ENCODE measurements around the gene APOBR. TPM values are rescaled to one million over a fixed set of nuclear protein-coding genes. Genes with fewer than 3 reads are reported as not detected.
"Not testable (repeated sequence)": the region's sequence is repeated elsewhere in the genome, so short reads cannot be mapped to it uniquely, and the experiment has no call there.

APOBR gene
- total RNA-seq, 6 experiments from 2014 or later = not detected

GRCh38 chr16:28499854-28500253 is 5.4 kb downstream of the APOBR start:
- Mint-ChIP-seq H3K4me1 (ENCODE audit: low read depth) (no peaks in the 10 kb centered on the region), H3K27me3 (ENCODE audit: insufficient read depth) (peaks cover 19% of the 10 kb centered on the region), H3K27ac (no peak overlapping the region), H3K9me3 (no peaks in the 10 kb centered on the region), H3K36me3 (ENCODE audit: low read depth) (no peaks in the 10 kb centered on the region), H3K4me3 (no peak overlapping the region)
- DNase-seq = no peak
- TF ChIP-seq, protein P1, sequence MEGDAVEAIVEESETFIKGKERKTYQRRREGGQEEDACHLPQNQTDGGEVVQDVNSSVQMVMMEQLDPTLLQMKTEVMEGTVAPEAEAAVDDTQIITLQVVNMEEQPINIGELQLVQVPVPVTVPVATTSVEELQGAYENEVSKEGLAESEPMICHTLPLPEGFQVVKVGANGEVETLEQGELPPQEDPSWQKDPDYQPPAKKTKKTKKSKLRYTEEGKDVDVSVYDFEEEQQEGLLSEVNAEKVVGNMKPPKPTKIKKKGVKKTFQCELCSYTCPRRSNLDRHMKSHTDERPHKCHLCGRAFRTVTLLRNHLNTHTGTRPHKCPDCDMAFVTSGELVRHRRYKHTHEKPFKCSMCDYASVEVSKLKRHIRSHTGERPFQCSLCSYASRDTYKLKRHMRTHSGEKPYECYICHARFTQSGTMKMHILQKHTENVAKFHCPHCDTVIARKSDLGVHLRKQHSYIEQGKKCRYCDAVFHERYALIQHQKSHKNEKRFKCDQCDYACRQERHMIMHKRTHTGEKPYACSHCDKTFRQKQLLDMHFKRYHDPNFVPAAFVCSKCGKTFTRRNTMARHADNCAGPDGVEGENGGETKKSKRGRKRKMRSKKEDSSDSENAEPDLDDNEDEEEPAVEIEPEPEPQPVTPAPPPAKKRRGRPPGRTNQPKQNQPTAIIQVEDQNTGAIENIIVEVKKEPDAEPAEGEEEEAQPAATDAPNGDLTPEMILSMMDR (IDR thresholded peaks at IDR 0.05) = no peak

DNA sequence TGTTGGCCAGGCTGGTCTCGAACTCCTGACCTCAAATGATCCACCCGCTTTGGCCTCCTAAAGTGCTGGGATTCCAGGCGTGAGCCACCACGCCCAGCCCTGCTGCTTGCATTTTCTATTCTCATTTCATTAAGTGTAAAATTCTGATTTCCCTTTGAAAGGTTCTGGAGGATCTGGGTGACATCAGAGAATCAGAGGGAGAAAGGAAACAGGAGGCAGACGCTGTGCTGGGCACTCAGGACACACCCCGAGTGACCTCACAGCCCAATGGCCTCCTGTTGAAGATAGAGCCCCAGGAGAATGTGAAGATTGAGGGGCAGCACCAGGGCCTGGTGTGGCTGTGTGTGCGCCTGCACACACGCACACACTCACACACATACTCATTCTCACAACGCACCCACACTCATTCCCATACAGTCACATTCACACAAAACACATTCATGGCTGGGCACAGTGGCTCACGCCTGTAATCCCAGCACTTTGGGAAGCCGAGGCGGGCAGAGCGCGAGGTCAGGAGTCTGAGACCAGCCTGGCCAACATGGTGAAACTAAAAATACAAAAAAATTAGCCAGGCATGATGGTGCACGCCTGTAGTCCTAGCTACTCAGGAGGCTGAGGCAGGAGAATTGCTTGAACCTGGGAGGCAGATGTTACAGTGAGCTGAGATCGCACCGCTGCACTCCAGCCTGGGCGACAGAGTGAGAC is 6.2 kb downstream of the APOBR start:
- H3K27me3 Mint-ChIP-seq (ENCODE audit: insufficient read depth) = peaks cover 20% of the 10 kb centered on the region
- not testable (repeated sequence) for H3K27ac Mint-ChIP-seq; H3K36me3 Mint-ChIP-seq (ENCODE audit: low read depth); DNase-seq; H3K9me3 Mint-ChIP-seq; H3K4me3 Mint-ChIP-seq; H3K4me1 Mint-ChIP-seq (ENCODE audit: low read depth)

GRCh38 chr16:28501258-28502232 is 7.1 kb downstream of the APOBR start:
- TF ChIP-seq, protein P1 (IDR thresholded peaks at IDR 0.05) = no peak
- Mint-ChIP-seq H3K4me3 (no peak overlapping the region), H3K27ac (no peak overlapping the region), H3K36me3 (ENCODE audit: low read depth) (no peaks in the 10 kb centered on the region), H3K4me1 (ENCODE audit: low read depth) (no peaks in the 10 kb centered on the region), H3K27me3 (ENCODE audit: insufficient read depth) (peaks cover 26% of the 10 kb centered on the region), H3K9me3 (no peaks in the 10 kb centered on the region)
- DNase-seq = no peak

- Mint-ChIP-seq H3K36me3 (ENCODE audit: low read depth) (no peaks in the 10 kb centered on the region), H3K4me1 (ENCODE audit: low read depth) (no peaks in the 10 kb centered on the region), H3K27ac (no peak overlapping the region), H3K4me3 (no peak overlapping the region), H3K27me3 (ENCODE audit: insufficient read depth) (peaks cover 25% of the 10 kb centered on the region), H3K9me3 (no peaks in the 10 kb centered on the region)
- TF ChIP-seq, protein P1 (IDR thresholded peaks at IDR 0.05) = no peak
- no peak for DNase-seq
Observed at GRCh38 chr16:28502290-28502689, 7.8 kb downstream of the APOBR start.

GRCh38 chr16:28503470-28504259 is 9.2 kb downstream of the APOBR start:
- Mint-ChIP-seq H3K27me3 (ENCODE audit: insufficient read depth) (peaks cover 26% of the 10 kb centered on the region), H3K4me1 (ENCODE audit: low read depth) (no peaks in the 10 kb centered on the region), H3K36me3 (ENCODE audit: low read depth) (no peaks in the 10 kb centered on the region), H3K27ac (no peak overlapping the region), H3K4me3 (no peak overlapping the region), H3K9me3 (no peaks in the 10 kb centered on the region)
- TF ChIP-seq, protein P1 (IDR thresholded peaks at IDR 0.05) = no peak
- DNase-seq = no peak
